Right ventricle myocardium inferior (tissue), 1 donor: Measurements from ENCODE around the gene ANKRD50. TPM values are rescaled to one million over a fixed set of nuclear protein-coding genes. Genes with fewer than 3 reads are reported as not detected.
A peak's percentile ranks its signal among the peaks of the same experiment; 100 is the strongest.

Experiments
- ATAC-seq: fragments of 200-7000 bp; cut with Tn5 transposase; one replicate; pipeline ENCODE4 v1.9.1; 2020; ENCODE audit warnings: mild to moderate bottlenecking, moderate library complexity
- DNase-seq: peaks from one replicate; pipeline ENCODE4 v3.0.0; 2021; ENCODE audit errors: missing footprints
- intact Hi-C: fragments of 100-400 bp; cut with DNase I; formaldehyde crosslinking; loops from one replicate; pipeline ENCODE4 v1.11.0; 2022
- total RNA-seq: library from RNA; stranded (reverse); fragmentation: NEBNext Ultra II Directional; extraction: Animal tissue kit (Norgen Biotek cat#: 25700); gene quantifications from one replicate; pipeline ENCODE4 v1.2.1, GENCODE V29; 2021
- donor health status: DM: no; HTN: yes; CAD: no; lungs with severe emphysema.

ANKRD50 gene
- total RNA-seq, 1 donor from 2014 or later, result 6.5 TPM

DNA sequence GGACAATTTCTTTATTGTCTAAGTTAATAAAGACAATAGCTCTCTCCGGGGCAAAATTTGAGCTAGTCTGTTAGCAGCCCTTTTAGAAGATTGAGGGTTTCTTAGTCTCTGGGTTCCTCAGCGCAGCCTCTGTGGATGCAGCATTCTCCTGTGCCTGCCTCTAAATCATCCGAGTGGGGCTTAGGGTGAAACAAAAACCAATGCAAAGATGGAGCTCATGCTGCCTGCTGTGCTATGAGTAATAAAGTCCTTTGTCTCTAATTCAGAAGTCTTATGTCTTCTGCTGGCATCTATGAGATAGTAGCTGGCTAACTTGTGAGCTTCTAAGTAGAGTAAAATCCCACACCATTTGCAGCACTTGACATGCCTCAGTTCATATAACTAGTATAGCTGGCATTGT, 67.9 kb downstream of the ANKRD50 start:
- ATAC-seq, result no peak
- intact Hi-C loops, result no loop called here
- no peak for DNase-seq

DNA sequence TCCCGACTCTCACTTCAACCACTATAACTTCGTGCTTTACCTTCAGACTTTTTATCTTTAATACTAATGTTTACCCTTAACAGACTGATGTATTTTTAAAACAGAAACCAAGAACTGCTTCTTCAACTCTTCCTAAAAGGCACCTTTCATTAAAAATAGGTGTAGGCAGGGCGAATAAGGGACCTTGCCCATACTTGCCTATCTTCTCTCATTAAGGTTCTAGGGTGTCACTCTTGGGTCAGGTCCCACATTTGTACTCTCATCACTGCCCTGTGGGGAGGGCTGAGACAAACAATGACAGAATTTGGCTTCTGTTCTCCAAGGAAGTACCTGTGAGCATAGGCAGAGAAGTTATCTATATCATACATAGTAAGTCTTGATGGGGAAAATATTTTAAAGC, 69.7 kb downstream of the ANKRD50 start:
- intact Hi-C loops, result no loop called here
- no peak for ATAC-seq

DNA sequence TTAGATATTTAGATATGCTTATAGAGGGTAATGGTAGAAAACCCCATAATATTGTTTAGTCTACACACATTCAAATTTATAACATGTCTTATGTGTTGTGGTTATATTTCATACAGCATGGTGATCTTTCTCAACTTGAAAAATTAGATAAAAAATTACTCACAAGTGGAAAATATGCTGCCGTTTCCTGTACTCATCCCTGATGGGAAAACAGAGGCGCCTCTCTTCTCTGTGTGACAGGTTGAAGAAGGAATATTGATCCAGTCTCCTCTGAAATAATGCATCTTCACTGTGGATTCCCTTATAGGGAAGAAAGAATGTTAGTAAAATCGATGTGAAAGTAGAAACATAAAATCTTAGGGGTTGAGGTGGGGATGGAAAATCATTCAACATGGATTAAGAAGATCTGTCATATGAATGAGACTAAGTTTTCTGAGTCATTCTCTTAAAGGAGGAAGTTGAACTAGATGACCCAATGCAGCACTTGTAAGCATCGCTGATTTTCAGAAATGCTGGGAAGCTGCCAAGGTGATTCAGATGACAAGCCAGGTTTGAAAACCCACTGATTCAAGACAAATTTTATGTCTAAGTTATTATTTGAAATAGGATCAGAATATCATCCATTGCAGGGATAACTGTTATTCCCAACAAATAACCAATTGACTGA, 70.7 kb downstream of the ANKRD50 start:
- ATAC-seq (no peak), DNase-seq (no peak)
- intact Hi-C loops, result no loop called here

More for the DNA sequence above, 69.7 kb downstream of the ANKRD50 start:
- DNase-seq, result no peak

DNA sequence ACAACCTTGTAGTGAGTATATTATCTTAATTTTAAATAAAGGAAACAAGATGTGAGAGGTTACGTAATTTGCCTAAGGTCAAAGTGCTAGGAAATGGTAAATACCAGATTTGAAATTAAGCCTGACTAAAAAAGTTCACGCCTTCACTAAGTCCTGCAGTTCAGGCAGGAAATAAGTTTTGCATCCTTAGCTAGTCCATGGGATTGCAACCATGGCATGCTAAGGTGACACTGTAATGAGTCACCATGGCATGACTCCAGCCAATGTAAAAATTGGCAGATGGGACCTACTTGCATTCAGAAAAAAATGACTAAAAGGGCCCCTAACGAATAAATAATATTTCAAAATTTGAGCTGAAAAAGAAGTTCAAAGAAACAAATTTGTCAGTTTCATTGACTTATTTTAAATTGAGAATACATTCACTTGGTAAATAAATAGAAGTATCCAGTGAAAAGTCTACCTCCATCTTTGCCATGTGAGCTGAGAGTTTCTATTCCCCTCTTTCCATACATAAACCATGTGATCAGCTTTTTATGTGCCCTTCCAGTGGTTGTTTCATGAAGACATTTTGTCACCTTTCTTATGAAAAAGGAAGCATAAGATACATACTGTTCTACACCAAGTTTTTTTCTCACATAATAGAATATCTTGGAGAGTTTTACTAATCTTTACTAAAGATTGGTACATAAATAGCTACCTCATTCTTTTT, 72.4 kb downstream of the ANKRD50 start:
- ATAC-seq (no peak), DNase-seq (no peak)
- intact Hi-C loops, result no loop called here

DNA sequence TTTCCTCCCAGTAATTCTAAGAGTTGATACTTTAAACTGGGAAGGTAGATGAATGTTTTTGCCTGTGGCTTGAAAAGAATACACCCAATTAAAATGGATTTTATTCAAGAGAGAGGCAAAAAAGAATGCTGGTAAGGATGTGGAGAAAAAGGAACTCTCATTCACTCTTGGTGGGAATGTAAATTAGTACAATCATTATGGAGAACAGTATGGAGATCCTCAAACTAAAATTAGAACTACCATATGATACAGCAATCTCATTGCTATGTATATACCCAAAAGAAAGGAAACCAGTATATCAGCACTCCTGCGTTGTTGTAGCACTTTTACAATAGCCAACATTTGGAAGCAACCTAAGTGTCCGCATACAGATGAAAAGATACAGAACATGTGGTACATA, 75.2 kb downstream of the ANKRD50 start:
- ATAC-seq, result no peak
- no peak for DNase-seq
- intact Hi-C loops, result no loop called here

DNA sequence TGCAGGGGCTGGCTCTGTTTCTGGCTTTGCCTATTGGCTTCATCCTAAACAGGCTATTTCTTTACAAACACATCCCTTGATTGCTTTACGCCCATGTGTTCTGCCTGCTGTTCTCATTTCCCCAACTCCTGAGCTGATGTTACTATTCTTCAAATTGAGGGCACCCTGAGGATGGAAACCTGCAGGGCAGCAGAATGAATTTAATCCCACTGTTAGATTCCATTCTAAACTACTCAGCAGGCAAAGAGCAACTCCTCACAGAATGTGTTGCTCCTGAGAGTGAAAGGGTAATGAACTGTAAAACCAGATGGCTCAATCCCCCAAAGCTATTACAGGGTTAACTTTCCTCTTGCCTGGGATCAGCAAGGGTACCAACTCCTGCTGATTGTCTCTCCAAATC, 75.7 kb downstream of the ANKRD50 start:
- DNase-seq (no peak), ATAC-seq (no peak)
- intact Hi-C loops, result no loop called here

DNA sequence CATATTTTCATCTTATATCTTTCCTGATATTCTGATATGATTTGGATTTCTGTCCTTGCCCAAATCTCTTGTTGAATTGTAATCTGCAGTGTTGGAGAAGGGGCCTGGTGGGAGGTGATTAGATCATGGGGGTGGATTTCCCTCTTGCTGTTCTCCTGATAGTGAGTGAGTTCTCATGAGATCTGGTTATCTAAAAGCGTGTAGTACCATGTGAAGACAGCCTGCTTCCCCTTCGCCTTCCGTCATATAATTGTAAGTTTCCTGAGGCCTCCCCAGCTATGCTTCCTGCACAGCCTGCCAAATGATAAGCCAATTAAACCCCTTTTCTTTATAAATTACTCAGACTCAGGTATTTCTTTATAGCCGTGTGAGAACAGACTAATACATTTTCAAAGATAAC, 77.2 kb downstream of the ANKRD50 start:
- ATAC-seq (no peak), DNase-seq (no peak)
- intact Hi-C loops, result no loop called here

DNA sequence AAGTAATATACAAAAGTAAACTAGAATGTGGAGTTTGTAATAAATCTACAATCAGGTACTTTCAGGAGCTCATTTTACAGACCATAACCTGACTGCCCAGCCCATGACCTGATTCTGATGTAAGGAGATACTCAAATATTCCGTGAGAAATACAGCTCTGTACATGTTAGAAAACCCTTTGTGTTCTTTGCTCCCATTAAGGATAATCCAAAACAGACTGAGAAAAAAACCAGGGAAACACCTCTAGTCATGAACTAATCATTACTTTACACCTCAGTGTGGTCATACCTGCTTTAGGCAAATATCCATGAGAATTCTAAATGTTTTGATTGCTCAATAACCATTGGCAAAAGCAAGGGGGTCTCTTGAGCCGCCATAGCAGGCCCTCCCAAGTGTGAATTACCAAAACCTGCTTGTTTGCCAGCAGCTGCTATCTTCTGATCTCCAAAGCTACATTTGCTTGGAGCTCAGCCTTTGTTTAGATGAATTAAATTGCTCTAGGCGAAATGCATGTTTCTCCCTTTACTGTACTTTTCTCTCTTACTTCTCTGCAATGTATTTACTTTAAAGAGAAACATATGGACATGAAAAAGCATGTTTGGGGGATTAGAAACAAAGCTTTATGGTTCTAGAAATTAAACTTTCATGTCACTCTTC, 79.1 kb downstream of the ANKRD50 start:
- ATAC-seq (no peak), DNase-seq (no peak)
- intact Hi-C loops, result no loop called here

DNA sequence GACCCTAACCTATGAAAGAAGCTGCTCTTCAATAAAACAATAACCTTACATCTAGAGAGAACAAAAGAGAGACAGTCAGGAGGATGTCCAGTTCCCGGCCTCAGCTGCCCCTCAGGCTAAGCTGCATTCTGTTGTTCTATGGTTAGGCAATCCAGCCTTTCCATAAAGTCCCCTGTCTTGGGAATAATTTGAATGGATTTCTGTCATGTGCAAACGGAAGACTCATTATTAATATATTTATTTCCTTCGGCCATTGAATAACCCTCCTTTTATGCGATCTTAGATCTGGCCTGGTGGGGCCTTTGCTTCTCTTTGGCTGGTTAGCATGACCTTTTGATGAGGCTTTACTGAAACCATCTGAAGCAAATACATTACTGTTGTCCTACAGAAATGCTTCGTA, 80.1 kb downstream of the ANKRD50 start:
- DNase-seq, result no peak
- intact Hi-C loops, result no loop called here
- ATAC-seq, result no peak

DNA sequence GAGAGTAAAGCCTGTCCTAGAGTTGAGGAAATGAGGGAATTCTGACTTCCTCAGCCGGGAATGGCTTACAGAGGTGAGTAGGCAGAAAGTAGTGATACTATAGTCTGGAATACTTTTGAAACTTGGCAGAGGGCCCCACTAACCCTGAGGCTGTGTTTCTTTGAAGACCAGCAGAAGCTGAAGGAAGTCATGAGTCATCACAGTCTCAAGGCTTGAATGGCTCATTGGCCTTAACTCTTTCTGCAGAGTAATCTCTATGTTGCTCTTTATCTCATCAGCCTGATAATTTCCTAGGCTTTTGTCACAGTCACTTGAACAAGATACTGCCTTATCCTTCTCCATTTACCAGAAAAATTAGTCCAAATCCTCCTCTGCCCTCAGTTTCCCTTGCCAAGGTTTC, 80.8 kb downstream of the ANKRD50 start:
- ATAC-seq (peak; percentile 20), DNase-seq (no peak)
- intact Hi-C loops, result no loop called here

DNA sequence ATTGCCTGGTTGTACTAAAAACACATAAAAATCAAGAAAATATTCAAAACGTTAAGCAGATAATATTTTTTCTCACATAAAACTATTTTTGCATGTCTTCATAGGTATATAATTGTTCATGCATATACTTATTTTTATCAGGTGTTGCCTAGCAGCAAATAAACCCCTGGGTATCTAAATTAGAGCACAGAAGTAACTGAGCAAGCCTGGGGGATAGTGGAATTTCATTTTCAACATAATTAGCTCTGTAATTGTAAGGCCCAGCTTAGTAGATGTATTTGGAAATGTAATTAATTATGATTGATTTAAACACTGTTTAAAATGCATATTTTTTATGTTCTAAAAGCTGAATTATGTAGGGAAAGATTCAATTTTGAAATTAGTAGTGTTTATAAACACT, 82.9 kb downstream of the ANKRD50 start:
- ATAC-seq, result no peak
- intact Hi-C loops, result no loop called here
- no peak for DNase-seq
